ENCODE measurements around the gene RPS15. TPM values are rescaled to one million over a fixed set of nuclear protein-coding genes. Genes with fewer than 3 reads are reported as not detected.

The RPS15 gene
- polyA plus RNA-seq (2013, experiment 1 of 2; ENCODE audit: insufficient read length) = 987 TPM
- polyA plus RNA-seq (2013, experiment 2 of 2; ENCODE audit: insufficient read length) = 863 TPM

- DNase-seq = peak; percentile 94
Observed at GRCh38 chr19:1438035-1438932, at the start of gene RPS15. RPS15 (plus strand) TSS chr19:1438396; CDS start chr19:1438426, 30 bp downstream.

- DNase-seq = no peak
Observed at GRCh38 chr19:1388637-1389026, 49.6 kb upstream of the RPS15 start.

GRCh38 chr19:1389033-1389940 lies 48.9 kb upstream of the RPS15 start:
- no peak for DNase-seq

GRCh38 chr19:1390890-1391423 lies 47.2 kb upstream of the RPS15 start:
- DNase-seq = no peak

- DNase-seq = no peak
Observed at GRCh38 chr19:1392407-1392806, 45.8 kb upstream of the RPS15 start.

GRCh38 chr19:1392939-1393530 lies 45.2 kb upstream of the RPS15 start:
- DNase-seq = no peak

GRCh38 chr19:1393841-1394240 lies 44.4 kb upstream of the RPS15 start:
- DNase-seq = no peak

- DNase-seq = no peak
Observed at GRCh38 chr19:1394252-1395193, 43.7 kb upstream of the RPS15 start.

- no peak for DNase-seq
Observed at GRCh38 chr19:1395194-1396018, 42.8 kb upstream of the RPS15 start.

- DNase-seq = no peak
Observed at GRCh38 chr19:1396019-1396767, 42.0 kb upstream of the RPS15 start.

- no peak for DNase-seq
Observed at GRCh38 chr19:1396768-1397679, 41.2 kb upstream of the RPS15 start.

GRCh38 chr19:1397838-1398237 lies 40.4 kb upstream of the RPS15 start:
- DNase-seq = no peak

- no peak for DNase-seq
Observed at GRCh38 chr19:1399079-1399478, 39.1 kb upstream of the RPS15 start.

GRCh38 chr19:1399745-1400144 lies 38.5 kb upstream of the RPS15 start:
- DNase-seq = no peak

GRCh38 chr19:1400281-1401137 lies 37.7 kb upstream of the RPS15 start:
- no peak for DNase-seq

- DNase-seq = peak; percentile 41
Observed at GRCh38 chr19:1401138-1401888, 36.9 kb upstream of the RPS15 start, which contains the start of gene GAMT. GAMT (minus strand) TSS chr19:1401542; CDS start chr19:1401476, 66 bp downstream.

GRCh38 chr19:1401889-1402217 lies 36.3 kb upstream of the RPS15 start:
- no peak for DNase-seq
